ENCODE measurements around the gene NAGS. TPM values are rescaled to one million over a fixed set of nuclear protein-coding genes. Genes with fewer than 3 reads are reported as not detected.

The NAGS gene
- polyA plus RNA-seq, 2 of the 4 experiments (the other 2 are of a cell fraction) = 0.66 to 0.88 TPM

DNA sequence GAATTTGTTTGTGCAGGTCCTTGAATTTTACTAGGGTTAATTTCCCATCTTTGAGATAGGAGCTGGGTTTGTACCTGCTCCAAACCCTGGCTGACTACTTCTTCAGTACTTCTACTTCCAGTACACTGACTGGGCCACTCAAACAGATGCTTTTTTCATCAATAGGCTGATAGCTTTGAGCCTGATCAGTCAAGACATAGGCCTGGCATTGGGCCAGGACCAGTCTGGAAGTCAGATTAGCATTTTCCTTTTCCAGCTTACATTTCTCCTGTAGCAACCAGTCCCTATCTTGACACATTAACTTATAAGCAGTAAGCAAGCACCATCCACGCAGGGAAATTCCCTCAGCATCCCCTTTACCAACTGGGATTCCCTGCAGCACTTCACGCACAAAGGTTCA, 17.8 kb downstream of the NAGS start:
- CTCF ChIA-PET = interaction anchor here (0.6 to 14.3 kb wide), 5 partner anchors 10 to 142 kb away, joined by 3 to 145 read pairs (median 4); no protein-coding TSS in a partner anchor

DNA sequence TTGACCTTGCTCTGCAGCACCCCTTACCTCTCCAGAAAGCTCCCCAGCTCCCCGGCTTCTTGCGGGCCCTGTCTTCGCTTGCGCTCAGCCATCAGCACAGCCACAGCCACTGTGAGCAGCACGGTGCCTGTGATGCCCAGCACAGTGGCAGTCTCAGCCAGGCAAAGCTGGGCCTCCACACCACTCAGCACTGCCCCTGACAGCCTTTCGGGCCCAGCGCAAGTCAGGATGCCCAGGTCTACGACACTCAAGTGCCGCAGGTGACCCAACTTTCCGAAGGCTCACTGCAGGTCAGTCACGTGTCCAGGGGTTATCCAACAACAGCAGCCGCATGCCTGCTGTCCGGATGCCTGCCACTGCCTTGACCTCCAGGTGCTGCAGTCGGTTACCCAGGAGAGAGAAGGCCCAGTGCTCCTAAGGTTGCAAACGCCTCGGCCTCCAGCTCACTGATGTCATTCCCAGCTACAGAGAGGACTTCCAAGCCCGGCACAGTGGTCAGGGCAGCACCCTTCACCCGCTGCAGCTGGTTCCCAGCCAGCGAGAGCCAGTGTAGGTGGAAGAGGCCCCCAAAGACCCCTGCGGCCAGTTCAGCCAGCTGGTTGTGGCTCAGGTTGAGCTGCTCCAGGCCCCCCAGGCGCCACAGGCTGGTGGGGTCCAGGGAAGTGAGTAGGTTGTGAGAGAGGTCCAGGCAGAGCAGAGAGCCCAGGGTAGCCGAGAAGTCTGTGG, 19.3 kb downstream of the NAGS start:
- POLR2A ChIA-PET = no interaction called here

More for the DNA sequence above, 17.8 kb downstream of the NAGS start:
- no peaks in the 10 kb centered on the region for H3K9me3 ChIP-seq
- FAIRE-seq = no peak
- 90% methylated on average over 2 of the region's 2 CpGs for WGBS (ENCODE audit: missing lambda C conversion rate)
- H3K27ac ChIP-seq = no peak overlapping the region
- no peak for ATAC-seq
- no peaks in the 10 kb centered on the region for H3K4me1 ChIP-seq
- DNase-seq (ENCODE audit: low read depth in 1 of 2, low spot score in 1 of 2) = no peak
- no peak for TF ChIP-seq SMC3 (IDR thresholded peaks at IDR 0.05)
- no peak for TF ChIP-seq RCOR1 (IDR thresholded peaks at IDR 0.05; ENCODE audit: low read depth, low read length)
- no peak for TF ChIP-seq POLR2A (IDR thresholded peaks at IDR 0.05; ENCODE audit: low read length)
- TF ChIP-seq RNF2 (IDR thresholded peaks at IDR 0.05; ENCODE audit: borderline replicate concordance, low read depth) = no peak
- no peak for TF ChIP-seq NFE2L2 (conservative IDR thresholded peaks at IDR 0.05; ENCODE audit: low read length)
- no peak for TF ChIP-seq HEYL (CRISPR knock-in tag; IDR thresholded peaks at IDR 0.05)
- TF ChIP-seq BHLHE40 (IDR thresholded peaks at IDR 0.05; ENCODE audit: low read depth, low read length) = no peak
- no peak for TF ChIP-seq KDM1A (IDR thresholded peaks at IDR 0.05; ENCODE audit: low read depth)
- TF ChIP-seq CBX2 (IDR thresholded peaks at IDR 0.05; ENCODE audit: borderline replicate concordance, low read depth) = no peak
- TF ChIP-seq, protein P1, sequence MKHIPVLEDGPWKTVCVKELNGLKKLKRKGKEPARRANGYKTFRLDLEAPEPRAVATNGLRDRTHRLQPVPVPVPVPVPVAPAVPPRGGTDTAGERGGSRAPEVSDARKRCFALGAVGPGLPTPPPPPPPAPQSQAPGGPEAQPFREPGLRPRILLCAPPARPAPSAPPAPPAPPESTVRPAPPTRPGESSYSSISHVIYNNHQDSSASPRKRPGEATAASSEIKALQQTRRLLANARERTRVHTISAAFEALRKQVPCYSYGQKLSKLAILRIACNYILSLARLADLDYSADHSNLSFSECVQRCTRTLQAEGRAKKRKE (CRISPR knock-in tag; IDR thresholded peaks at IDR 0.05; ENCODE audit: low read depth) = no peak
- no peak for TF ChIP-seq TFCP2L1 (CRISPR knock-in tag; IDR thresholded peaks at IDR 0.05)
- TF ChIP-seq HES2 (IDR thresholded peaks at IDR 0.05) = no peak
- no peak for TF ChIP-seq HOXB5 (CRISPR knock-in tag; IDR thresholded peaks at IDR 0.05)
- TF ChIP-seq, protein P2, sequence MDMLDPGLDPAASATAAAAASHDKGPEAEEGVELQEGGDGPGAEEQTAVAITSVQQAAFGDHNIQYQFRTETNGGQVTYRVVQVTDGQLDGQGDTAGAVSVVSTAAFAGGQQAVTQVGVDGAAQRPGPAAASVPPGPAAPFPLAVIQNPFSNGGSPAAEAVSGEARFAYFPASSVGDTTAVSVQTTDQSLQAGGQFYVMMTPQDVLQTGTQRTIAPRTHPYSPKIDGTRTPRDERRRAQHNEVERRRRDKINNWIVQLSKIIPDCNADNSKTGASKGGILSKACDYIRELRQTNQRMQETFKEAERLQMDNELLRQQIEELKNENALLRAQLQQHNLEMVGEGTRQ (IDR thresholded peaks at IDR 0.05) = no peak
- TF ChIP-seq FOSL2 (IDR thresholded peaks at IDR 0.05) = no peak
- TF ChIP-seq FOSL2 (CRISPR knock-in tag; IDR thresholded peaks at IDR 0.05) = no peak
- no peak for TF ChIP-seq TP53 (CRISPR knock-in tag; IDR thresholded peaks at IDR 0.05)
- no peak for TF ChIP-seq CBX8 (IDR thresholded peaks at IDR 0.05)
- no peak for TF ChIP-seq BCL3 (IDR thresholded peaks at IDR 0.05)
- TF ChIP-seq POLR2AphosphoS2 (conservative IDR thresholded peaks at IDR 0.05; ENCODE audit: low read length) = no peak
- no peak for TF ChIP-seq RAD21 (conservative IDR thresholded peaks at IDR 0.05 in 1 of 2, IDR thresholded peaks at IDR 0.05 in 1 of 2)
- POLR2A ChIA-PET = no interaction called here
- no peak overlapping the region for H3K4me2 ChIP-seq
- H3K4me3 ChIP-seq = no peak overlapping the region

More for the DNA sequence above, 19.3 kb downstream of the NAGS start:
- Histone ChIP-seq H3K9me3 (no peaks in the 10 kb centered on the region), H3K4me2 (no peak overlapping the region), H3K4me1 (no peaks in the 10 kb centered on the region), H3K27ac (no peak overlapping the region), H3K4me3 (no peak overlapping the region)
- no peak for FAIRE-seq
- TF ChIP-seq HOXB5 (CRISPR knock-in tag; IDR thresholded peaks at IDR 0.05) = no peak
- TF ChIP-seq, protein P2 (IDR thresholded peaks at IDR 0.05) = no peak
- TF ChIP-seq POLR2AphosphoS2 (conservative IDR thresholded peaks at IDR 0.05; ENCODE audit: low read length) = no peak
- TF ChIP-seq CHD4 (IDR thresholded peaks at IDR 0.05; ENCODE audit: borderline replicate concordance) = no peak
- no peak for TF ChIP-seq JUNB (IDR thresholded peaks at IDR 0.05)
- no peak for TF ChIP-seq PHF8 (IDR thresholded peaks at IDR 0.05; ENCODE audit: borderline replicate concordance, low read depth)
- TF ChIP-seq FOSB (CRISPR knock-in tag; IDR thresholded peaks at IDR 0.05) = no peak
- TF ChIP-seq CBX8 (IDR thresholded peaks at IDR 0.05) = no peak
- TF ChIP-seq ESRRA (IDR thresholded peaks at IDR 0.05; ENCODE audit: borderline replicate concordance, low read length) = no peak
- no peak for TF ChIP-seq RARB (CRISPR knock-in tag; IDR thresholded peaks at IDR 0.05)
- no peak for TF ChIP-seq HEYL (CRISPR knock-in tag; IDR thresholded peaks at IDR 0.05)
- no peak for TF ChIP-seq SREBF2 (IDR thresholded peaks at IDR 0.05)
- no peak for TF ChIP-seq FOXS1 (CRISPR knock-in tag; IDR thresholded peaks at IDR 0.05)
- TF ChIP-seq, protein P3, sequence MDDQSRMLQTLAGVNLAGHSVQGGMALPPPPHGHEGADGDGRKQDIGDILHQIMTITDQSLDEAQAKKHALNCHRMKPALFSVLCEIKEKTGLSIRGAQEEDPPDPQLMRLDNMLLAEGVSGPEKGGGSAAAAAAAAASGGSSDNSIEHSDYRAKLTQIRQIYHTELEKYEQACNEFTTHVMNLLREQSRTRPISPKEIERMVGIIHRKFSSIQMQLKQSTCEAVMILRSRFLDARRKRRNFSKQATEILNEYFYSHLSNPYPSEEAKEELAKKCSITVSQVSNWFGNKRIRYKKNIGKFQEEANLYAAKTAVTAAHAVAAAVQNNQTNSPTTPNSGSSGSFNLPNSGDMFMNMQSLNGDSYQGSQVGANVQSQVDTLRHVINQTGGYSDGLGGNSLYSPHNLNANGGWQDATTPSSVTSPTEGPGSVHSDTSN (IDR thresholded peaks at IDR 0.05) = no peak
- TF ChIP-seq BCL3 (IDR thresholded peaks at IDR 0.05) = no peak
- TF ChIP-seq FOSL2 (IDR thresholded peaks at IDR 0.05) = no peak
- TF ChIP-seq FOSL2 (CRISPR knock-in tag; IDR thresholded peaks at IDR 0.05) = no peak
- no peak for TF ChIP-seq KDM5A (IDR thresholded peaks at IDR 0.05)
- no peak for TF ChIP-seq RFX5 (IDR thresholded peaks at IDR 0.05)
- no peak for TF ChIP-seq ZFP36 (IDR thresholded peaks at IDR 0.05; ENCODE audit: borderline replicate concordance, partially characterized antibody)
- peak in 1 of 2 experiments; percentile 25; a peak in 3 of 6 replicates for ATAC-seq
- CTCF ChIA-PET = interaction anchor here (0.9 to 14.3 kb wide), 9 partner anchors 9 to 147 kb away, joined by 3 to 145 read pairs (median 4); partner anchors contain the start of gene ASB16
- no peak for DNase-seq (ENCODE audit: low read depth in 1 of 2, low spot score in 1 of 2)
- 95% methylated on average over 19 of the region's 22 CpGs for WGBS (ENCODE audit: missing lambda C conversion rate)
